OCI-LY3 (cell line): ENCODE results near the gene KRT36.

ENCODE experiments used
- CTCF ChIP-seq: fragments of 200-600, 300-600 bp; sonication (generic); IDR thresholded peaks from 2 replicates; pipeline ENCODE4 v1.5.1; 2014; ENCODE audit warnings: antibody characterized with exemption, low read length, low read depth
- EZH2phosphoT487 ChIP-seq: fragments of 200-600 bp; shearing (Covaris generic); IDR thresholded peaks from 2 replicates; pipeline ENCODE4 v1.6.1; 2018; ENCODE audit warnings: antibody characterized with exemption, mixed run types, low read depth

- TF ChIP-seq CTCF (no peak), EZH2phosphoT487 (no peak)
Measured at GRCh38 chr17:41513168-41513547, 23.4 kb upstream of the KRT36 start.
